LHCN-M2 (cell line): Measurements from ENCODE around the gene CEACAM19. TPM values are rescaled to one million over a fixed set of nuclear protein-coding genes. Genes with fewer than 3 reads are reported as not detected.

ENCODE experiments used
- DNase-seq: peaks from one replicate; pipeline ENCODE4 v3.0.0-alpha.2; 2012; ENCODE audit warnings: low read depth
- total RNA-seq: library from RNA; depleted of rRNA; stranded (reverse); fragments of >200 nt; gene quantifications from 2 replicates; pipeline ENCODE4 v1.2.3, GENCODE V29; 2014; rRNA removed

The CEACAM19 gene
- total RNA-seq, 1 experiment from 2014 or later = 0.06 TPM

DNA sequence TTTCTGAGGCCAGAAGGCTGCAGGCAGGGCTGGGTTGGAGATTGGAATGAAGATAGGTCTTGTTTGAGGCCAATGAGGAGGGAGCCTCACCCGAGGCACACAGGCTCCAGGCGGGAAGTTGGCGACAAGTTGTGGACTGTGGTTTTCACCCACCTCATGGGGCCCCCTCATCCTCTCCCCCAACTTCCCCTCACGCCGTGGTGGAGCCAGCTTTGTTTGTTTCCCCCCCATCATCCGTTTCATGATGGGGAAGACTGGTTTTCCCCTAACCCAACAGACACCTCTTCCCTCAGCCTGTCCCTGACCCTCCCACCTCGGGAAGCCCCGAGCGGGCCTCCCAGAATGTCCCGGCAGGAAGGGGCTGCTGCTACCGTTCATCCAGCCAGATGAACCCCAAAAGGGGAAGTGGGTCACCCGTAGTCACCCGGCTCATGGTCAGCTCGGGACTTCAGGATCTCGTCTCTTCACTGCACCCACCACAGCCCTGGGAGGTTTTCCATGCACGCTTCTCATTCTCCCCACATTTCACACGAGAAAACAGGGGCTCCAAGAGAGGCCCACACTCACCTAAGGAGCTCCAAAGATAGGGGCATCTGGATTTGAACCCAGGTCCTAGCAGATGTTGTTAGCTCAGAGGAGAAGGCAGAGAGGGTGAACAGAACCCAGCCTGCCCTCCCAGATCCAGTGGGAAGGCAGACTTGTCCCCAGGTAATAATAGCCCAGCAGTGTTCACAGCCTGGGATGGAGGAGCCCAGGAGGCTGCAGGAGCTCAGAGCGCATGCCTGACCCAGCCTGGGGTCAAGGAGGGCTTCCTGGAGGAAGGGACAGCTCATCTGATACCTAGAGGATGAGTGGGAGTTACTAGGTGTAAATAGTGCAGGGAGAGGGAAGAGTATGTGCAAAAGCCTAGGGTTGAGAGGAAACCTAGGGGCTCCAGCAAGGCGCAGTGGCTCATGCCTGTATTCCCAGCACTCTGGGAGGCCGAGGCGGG, 51.1 kb downstream of the CEACAM19 start:
- DNase-seq = no peak

DNA sequence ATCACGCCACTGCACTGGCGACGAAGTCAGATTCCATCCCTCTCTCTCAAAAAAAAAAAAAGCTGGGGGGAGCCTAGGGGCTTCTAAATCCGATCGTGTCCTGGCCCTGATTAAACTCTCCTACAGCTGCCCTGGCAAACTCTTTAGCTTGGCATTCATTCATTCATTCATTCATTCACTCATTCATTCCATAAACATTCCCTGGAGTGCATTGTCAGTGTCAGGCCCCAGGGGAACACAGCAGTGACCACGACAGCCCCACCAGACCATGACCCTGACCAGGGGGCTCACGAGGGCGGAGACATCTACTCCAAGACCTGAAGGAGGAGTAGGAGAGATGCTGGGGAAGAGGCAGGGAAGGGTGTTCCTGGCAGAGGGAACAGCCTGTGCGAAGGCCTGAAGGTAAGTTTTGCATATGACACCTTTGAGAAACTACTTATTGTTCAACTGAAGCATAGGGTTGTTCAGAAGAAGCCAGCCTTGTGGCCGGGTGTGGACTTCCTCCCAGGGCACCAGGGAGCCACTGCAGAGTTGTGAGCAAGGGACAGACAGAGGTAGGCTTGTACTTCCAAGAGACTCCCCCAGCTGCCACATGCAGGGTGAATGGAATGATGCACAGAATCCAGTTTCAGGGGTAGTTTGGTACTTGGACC, 52.1 kb downstream of the CEACAM19 start:
- no peak for DNase-seq

DNA sequence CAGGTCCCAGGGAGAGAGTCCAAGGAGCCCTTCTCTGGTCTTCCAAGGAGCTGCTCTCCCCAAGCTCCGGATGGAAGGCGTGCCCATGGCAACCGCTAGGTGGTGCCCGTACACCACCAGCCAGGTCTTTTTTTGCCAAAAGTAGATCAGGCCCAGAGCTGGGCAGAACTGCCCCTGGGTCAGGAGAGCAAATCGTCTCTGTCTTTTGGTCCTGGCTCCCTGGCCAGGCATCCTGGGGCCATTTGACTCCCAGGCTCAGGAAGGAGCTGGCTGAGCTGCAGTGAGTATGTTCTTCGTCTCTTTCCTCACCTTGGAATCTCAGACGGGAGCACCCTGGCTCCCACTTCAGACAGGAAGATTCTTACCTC, 52.7 kb downstream of the CEACAM19 start:
- peak; percentile 72 for DNase-seq

DNA sequence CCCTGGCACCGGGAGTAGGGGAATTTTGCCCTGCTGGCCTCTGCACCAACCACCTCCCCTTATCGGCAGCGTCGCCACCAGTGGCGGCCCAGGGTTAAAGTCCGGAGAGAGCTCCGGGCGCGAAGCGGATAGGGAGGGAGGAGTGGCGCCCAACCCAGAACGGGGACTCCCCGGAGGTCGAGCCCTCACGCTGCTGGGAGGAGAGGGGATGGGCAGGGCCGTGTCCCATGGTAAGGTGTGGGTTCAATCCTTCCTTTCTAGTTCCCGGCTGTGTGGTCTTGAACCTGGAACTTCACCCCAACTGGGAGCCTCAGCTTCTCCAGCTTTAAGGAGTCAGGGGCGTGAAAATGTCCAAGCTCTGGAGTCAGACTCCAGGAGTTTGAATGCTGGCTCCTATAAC, 54.0 kb downstream of the CEACAM19 start:
- DNase-seq = no peak

GRCh38 chr19:44725684-44726083, 54.4 kb downstream of the CEACAM19 start:
- no peak for DNase-seq

DNA sequence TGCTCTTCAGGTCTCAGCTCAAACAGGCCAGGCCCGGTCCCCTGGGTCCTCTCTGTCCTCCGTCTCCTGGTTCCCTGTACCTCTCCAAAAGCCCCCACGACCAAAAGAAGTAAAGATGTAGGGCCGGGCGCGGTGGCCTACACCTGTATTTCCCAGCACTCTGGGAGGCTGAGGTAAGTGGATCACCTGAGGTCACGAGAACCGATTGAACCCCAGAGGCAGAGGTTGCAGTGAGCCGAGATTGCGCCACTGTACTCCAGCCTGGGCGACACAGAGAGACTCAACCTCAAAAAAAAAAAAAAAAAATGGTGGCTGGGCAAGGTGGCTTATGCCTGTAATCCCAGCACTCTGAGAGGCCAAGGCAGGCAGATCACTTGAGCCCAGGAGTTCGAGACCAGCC, 55.2 kb downstream of the CEACAM19 start:
- no peak for DNase-seq

- no peak for DNase-seq
These were observed 56.9 kb downstream of the CEACAM19 start for GRCh38 chr19:44728178-44728577.

GRCh38 chr19:44729516-44730033, 58.3 kb downstream of the CEACAM19 start:
- DNase-seq = no peak

- DNase-seq = no peak
These were observed 59.8 kb downstream of the CEACAM19 start for GRCh38 chr19:44731081-44731480.

GRCh38 chr19:44731622-44732021, 60.3 kb downstream of the CEACAM19 start:
- no peak for DNase-seq

DNA sequence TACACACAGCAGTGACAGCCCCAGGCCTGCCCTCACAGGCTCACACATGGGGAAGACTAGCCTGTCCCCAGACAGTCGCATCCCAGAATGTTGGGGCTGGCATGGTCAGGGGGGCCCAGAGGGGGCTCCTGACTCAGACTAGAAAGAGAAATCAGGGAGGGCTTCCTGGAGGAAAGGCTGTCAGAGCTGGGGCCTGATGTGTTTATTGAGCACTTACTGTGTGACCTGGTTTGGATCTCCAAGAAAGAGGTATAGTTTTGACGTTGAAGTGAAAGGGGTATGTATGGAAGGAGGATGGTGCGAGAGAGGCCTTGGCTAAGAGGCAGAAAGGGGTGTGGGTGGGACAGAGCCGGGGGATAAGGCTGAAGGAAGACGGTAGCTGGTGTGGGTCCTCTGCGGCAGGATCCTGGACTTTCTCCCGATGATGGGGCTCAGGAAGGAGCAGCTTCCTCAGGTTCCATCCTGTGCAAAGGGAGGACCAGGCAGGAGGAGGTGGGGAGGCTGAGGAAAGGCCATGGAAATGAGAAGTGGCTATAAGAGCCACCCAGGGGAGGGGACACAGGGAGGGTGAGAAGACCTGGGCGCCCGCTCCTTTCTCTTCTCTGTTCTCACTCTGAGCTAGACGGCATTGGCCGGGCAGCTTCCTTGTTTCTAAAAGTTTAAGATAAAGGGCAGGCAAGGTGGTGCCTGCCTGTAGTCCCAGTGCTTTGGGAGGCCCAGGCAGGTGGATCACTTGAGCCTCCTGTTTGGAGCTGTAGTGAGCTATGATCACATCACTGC, 61.1 kb downstream of the CEACAM19 start:
- DNase-seq = no peak

Other genes with a start within 250 kb of the CEACAM19 start
- gene ZNF229, start 223.0 kb upstream of the CEACAM19 start, total RNA-seq = 3.2 and 3.4 TPM in 2 replicates
- 13.9 and 15.7 TPM in 2 replicates for gene ZNF180, start 171.0 kb upstream of the CEACAM19 start, total RNA-seq
- gene CEACAM20, start 141.8 kb upstream of the CEACAM19 start, total RNA-seq = not detected in 2 replicates
- not detected in 2 replicates for gene IGSF23, start 57.9 kb upstream of the CEACAM19 start, total RNA-seq
- gene PVR, start 27.6 kb upstream of the CEACAM19 start, total RNA-seq = 52.1 and 54.3 TPM in 2 replicates
- gene CEACAM16, start 27.7 kb downstream of the CEACAM19 start, total RNA-seq = not detected in 2 replicates
- 10.0 and 18.1 TPM in 2 replicates for gene BCL3, start 77.2 kb downstream of the CEACAM19 start, total RNA-seq
- not detected in 2 replicates for gene CBLC, start 106.4 kb downstream of the CEACAM19 start, total RNA-seq
- 3.3 and 3.5 TPM in 2 replicates for gene BCAM, start 137.6 kb downstream of the CEACAM19 start, total RNA-seq
- 68.4 and 79.6 TPM in 2 replicates for gene NECTIN2, start 174.8 kb downstream of the CEACAM19 start, total RNA-seq
- gene TOMM40, start 219.8 kb downstream of the CEACAM19 start, total RNA-seq = 154 and 190 TPM in 2 replicates
- gene APOE, start 234.3 kb downstream of the CEACAM19 start, total RNA-seq = 25.3 and 84.6 TPM in 2 replicates
- 2.5 and 5.1 TPM in 2 replicates for gene APOC1, start 243.1 kb downstream of the CEACAM19 start, total RNA-seq